ENCODE measurements around the gene GGT6.

DNA sequence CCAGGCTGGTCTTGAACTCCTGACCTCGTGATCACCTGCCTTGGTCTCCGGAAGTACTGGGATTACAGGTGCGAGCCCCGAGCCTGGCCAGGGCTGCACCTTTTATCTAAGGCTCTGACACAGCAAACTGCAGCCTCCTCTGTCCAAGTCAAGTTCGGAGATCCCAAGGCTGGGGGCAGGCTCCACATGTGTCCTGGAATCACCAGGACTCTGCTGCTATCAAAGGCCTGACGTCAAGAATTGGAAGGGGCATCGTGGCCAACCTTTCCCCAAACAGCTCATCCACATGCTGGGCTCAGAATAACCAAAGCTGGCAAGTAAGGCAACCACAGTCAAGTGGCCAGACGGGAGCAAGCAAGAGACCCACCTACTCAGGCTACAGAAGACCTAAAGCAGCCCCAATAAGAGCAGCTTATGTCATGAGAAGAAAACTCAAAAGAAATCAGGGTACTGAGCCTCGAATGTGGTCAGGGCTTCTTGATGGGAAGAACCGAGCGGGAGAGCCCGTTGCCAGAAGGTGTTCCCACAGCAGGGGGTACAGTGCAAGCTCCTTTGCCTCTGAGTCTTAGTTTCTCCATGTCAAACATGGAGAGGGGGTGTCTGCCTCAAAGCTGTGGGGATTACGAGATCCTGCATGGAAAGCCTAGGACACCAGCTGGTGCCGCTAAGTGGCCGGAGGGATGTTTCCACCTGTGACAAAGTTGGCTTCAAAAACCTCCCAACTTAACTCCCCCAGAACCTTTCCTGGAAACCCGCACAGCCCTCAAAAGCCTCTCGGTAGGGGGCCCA is 13.1 kb downstream of the GGT6 start:
- TF ChIP-seq, protein P1, sequence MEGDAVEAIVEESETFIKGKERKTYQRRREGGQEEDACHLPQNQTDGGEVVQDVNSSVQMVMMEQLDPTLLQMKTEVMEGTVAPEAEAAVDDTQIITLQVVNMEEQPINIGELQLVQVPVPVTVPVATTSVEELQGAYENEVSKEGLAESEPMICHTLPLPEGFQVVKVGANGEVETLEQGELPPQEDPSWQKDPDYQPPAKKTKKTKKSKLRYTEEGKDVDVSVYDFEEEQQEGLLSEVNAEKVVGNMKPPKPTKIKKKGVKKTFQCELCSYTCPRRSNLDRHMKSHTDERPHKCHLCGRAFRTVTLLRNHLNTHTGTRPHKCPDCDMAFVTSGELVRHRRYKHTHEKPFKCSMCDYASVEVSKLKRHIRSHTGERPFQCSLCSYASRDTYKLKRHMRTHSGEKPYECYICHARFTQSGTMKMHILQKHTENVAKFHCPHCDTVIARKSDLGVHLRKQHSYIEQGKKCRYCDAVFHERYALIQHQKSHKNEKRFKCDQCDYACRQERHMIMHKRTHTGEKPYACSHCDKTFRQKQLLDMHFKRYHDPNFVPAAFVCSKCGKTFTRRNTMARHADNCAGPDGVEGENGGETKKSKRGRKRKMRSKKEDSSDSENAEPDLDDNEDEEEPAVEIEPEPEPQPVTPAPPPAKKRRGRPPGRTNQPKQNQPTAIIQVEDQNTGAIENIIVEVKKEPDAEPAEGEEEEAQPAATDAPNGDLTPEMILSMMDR (IDR thresholded peaks at IDR 0.05), result no peak
- no peak for TF ChIP-seq POLR2A (IDR thresholded peaks at IDR 0.05)

Data from Peyer's patch (tissue), 4 donors.